Right atrium auricular region (tissue), 2 donors: ENCODE measurements around the gene PPIP5K1. TPM values are rescaled to one million over a fixed set of nuclear protein-coding genes. Genes with fewer than 3 reads are reported as not detected.

ENCODE experiments used
- DNase-seq: peaks from one replicate; pipeline ENCODE4 v3.0.0-alpha.2; 2019; ENCODE audit warnings: low spot score
- H3K27ac ChIP-seq, 2 donors: fragments of 200-600 bp; sonication (generic); 1 replicate in 1 of 2; 2 replicates in 1 of 2; pipeline ENCODE4 v1.5.1; 2016 to 2019
- H3K27me3 ChIP-seq, 2 donors: fragments of 200-600 bp; sonication (generic); one replicate each; pipeline versions ENCODE4 v1.5.1 to v1.6.0; 2017 to 2019
- H3K36me3 ChIP-seq: fragments of 200-600 bp; sonication (generic); one replicate; pipeline ENCODE4 v1.5.1; 2016
- H3K4me1 ChIP-seq, 2 donors: fragments of 200-600 bp; sonication (generic); one replicate each; pipeline versions ENCODE4 v1.5.1 to v1.6.0; 2017 to 2019
- H3K4me3 ChIP-seq, 2 donors: fragments of 200-600 bp; sonication (generic); 1 replicate in 1 of 2; 2 replicates in 1 of 2; pipeline ENCODE4 v1.5.1; 2017 to 2019; ENCODE audit warnings: mild to moderate bottlenecking in 1 of 2, moderate library complexity in 1 of 2
- H3K9me3 ChIP-seq, 2 donors: fragments of 200-600 bp; sonication (generic); one replicate each; pipeline ENCODE4 v1.5.1; 2019
- total RNA-seq, 2 donors: library from RNA; depleted of rRNA; stranded (reverse); fragments of >200 nt; gene quantifications; one replicate each; pipeline ENCODE4 v1.1.0, GENCODE V29; 2016
- TF ChIP-seq, protein P1 (sequence below), 2 donors: fragments of 200-600 bp; sonication (generic); IDR thresholded peaks; one replicate each; pipeline ENCODE4 v1.5.1; 2019; ENCODE audit warnings: antibody characterized with exemption in 2 of 2

PPIP5K1 gene
- total RNA-seq, 2 donors from 2014 or later = 8.3 to 12.3 TPM

DNA sequence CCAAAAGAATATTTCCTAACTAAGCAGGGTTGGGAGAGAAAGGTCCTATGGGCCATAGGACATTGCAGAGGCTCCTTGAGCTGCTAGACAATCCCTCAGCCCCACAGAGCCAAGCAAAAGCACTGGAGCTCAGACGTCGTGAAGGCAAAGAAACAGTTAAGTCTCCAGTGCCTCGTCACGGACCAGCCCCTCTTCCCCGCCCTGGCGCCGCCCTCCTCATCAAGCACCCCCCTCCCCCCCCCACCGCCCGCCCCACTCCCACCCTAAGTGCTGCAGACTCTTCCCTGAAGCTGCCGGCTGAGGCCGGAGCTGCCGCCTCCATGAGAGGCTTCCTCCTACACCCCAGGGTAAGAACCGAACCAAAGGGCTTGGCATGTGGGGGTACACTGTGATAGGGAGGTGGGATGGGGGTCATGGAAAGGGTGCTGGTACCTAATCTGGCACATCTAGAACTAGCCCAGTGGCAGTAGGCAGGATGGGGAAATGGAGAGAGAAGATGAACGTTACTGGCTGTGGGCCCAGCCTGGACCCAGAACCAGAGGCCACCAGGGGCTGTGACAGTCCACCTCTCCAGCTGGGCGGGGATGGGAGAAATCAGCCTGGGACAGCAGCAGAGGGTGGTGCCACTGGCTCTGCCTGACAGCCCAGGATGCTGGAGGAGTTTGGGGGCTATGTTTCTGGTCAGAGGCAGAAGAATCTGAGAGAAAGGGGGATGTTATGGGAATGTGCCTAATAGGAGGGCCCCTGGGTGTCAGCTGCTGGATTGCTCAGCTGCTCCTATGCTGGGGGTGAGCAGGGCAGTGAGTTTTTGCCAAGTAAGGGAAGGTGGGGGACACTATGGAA, 72.4 kb downstream of the PPIP5K1 start, which contains the start of gene MAP1A:
TSS of gene MAP1A (plus strand) at position 255 of the 843 bp plus-strand sequence. CDS start 3,866 bp downstream, outside the sequence.
- DNase-seq = peak; percentile 74
- H3K4me1 ChIP-seq = peaks cover 0 to 47% of the 10 kb centered on the region in 2 donors
- TF ChIP-seq, protein P1, sequence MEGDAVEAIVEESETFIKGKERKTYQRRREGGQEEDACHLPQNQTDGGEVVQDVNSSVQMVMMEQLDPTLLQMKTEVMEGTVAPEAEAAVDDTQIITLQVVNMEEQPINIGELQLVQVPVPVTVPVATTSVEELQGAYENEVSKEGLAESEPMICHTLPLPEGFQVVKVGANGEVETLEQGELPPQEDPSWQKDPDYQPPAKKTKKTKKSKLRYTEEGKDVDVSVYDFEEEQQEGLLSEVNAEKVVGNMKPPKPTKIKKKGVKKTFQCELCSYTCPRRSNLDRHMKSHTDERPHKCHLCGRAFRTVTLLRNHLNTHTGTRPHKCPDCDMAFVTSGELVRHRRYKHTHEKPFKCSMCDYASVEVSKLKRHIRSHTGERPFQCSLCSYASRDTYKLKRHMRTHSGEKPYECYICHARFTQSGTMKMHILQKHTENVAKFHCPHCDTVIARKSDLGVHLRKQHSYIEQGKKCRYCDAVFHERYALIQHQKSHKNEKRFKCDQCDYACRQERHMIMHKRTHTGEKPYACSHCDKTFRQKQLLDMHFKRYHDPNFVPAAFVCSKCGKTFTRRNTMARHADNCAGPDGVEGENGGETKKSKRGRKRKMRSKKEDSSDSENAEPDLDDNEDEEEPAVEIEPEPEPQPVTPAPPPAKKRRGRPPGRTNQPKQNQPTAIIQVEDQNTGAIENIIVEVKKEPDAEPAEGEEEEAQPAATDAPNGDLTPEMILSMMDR (IDR thresholded peaks at IDR 0.05) = no peak

DNA sequence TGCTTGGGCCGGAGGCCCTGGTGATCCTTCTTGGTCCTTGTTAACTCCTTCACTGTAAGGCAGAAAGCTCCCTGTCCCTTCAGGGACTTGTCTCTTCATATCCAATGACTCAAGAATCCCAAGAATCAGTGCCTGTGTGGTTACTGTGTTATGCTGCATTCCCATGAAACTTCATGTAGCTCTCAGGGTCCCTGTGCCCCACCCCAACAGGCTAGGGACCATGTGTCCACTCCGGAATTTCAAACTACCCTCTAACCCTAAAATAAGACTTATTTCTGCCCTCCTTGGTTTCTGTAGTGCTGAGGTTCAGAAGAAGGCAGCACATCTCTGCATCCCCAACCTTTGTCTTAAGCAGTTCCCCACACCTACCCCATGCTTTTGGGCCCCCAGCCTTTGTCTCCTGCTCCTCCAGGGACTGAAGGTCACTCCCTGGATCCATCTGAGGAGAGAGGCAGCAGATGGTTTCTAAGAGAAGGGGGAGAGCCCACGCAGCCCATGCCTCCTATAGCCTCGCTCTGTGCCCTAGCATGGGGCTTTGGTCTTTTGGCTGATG, 73.1 kb downstream of the PPIP5K1 start:
- TF ChIP-seq, protein P1 (IDR thresholded peaks at IDR 0.05) = no peak
- Histone ChIP-seq H3K4me3 (peak overlapping the region; percentile 53 to 60), H3K27me3 (no peaks in the 10 kb centered on the region), H3K36me3 (peaks cover 15% of the 10 kb centered on the region), H3K4me1 (peaks cover 0 to 47% of the 10 kb centered on the region in 2 donors), H3K27ac (peak overlapping the region; percentile 85 to 86), H3K9me3 (no peaks in the 10 kb centered on the region)
- DNase-seq = peak; percentile 49

More for the DNA sequence above, 72.4 kb downstream of the PPIP5K1 start, which contains the start of gene MAP1A:
- Histone ChIP-seq H3K36me3 (peaks cover 22% of the 10 kb centered on the region), H3K27me3 (no peaks in the 10 kb centered on the region), H3K4me3 (peak within 1 kb of the TSS; percentile 53 to 60), H3K9me3 (no peaks in the 10 kb centered on the region), H3K27ac (peak within 1 kb of the TSS; percentile 85 to 86)

GRCh38 chr15:43516185-43516584, 73.8 kb downstream of the PPIP5K1 start:
- Histone ChIP-seq H3K27ac (peak overlapping the region; percentile 85 to 86), H3K9me3 (no peaks in the 10 kb centered on the region), H3K27me3 (no peaks in the 10 kb centered on the region), H3K4me3 (peak overlapping the region in 1 of 2 donors; percentile 60), H3K36me3 (peaks cover 8% of the 10 kb centered on the region), H3K4me1 (peaks cover 0 to 54% of the 10 kb centered on the region in 2 donors)
- TF ChIP-seq, protein P1 (IDR thresholded peaks at IDR 0.05) = no peak
- peak; percentile 87 for DNase-seq

DNA sequence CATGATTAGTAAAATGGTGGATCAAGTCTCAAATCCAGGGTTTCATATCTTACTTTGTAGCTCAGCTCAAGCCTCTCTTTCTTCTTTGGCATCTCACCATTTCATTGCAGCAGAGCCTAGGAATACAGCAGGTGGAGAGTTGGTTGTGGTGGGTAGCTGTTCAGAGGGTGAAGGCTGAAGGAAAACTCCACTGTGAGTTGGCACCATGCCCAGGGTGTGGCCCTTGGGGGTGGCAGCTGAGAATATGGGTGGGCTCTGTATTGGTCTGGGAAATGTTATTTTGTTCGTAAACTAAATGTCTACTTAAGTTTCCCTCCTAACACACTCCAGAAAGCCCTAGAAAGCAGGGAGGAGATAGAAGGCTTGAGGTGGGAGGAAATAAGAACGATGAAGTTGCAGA, 74.3 kb downstream of the PPIP5K1 start:
- Histone ChIP-seq H3K36me3 (peaks cover 4% of the 10 kb centered on the region), H3K27ac (peak overlapping the region; percentile 85 to 86), H3K27me3 (no peaks in the 10 kb centered on the region), H3K4me3 (no peak overlapping the region), H3K9me3 (no peaks in the 10 kb centered on the region), H3K4me1 (peaks cover 0 to 57% of the 10 kb centered on the region in 2 donors)
- TF ChIP-seq, protein P1 (IDR thresholded peaks at IDR 0.05) = no peak
- peak; percentile 50 for DNase-seq

- peak; percentile 72 for DNase-seq
These were observed 75.6 kb downstream of the PPIP5K1 start for GRCh38 chr15:43514241-43515057.

More at GRCh38 chr15:43514241-43515057, 75.6 kb downstream of the PPIP5K1 start:
- TF ChIP-seq, protein P1 (IDR thresholded peaks at IDR 0.05) = peak; percentile 36 to 61
- H3K4me3 ChIP-seq = no peak overlapping the region
- H3K27ac ChIP-seq = peak overlapping the region; percentile 36 to 60
- H3K4me1 ChIP-seq = peaks cover 0 to 65% of the 10 kb centered on the region in 2 donors
- H3K9me3 ChIP-seq = no peaks in the 10 kb centered on the region
- H3K27me3 ChIP-seq = no peaks in the 10 kb centered on the region
- no peaks in the 10 kb centered on the region for H3K36me3 ChIP-seq
